Skeletal muscle tissue (tissue), 4 donors: ENCODE results near the gene PDE4D. TPM values are rescaled to one million over a fixed set of nuclear protein-coding genes. Genes with fewer than 3 reads are reported as not detected.

Experiments used
- H3K27ac ChIP-seq: one replicate; pipeline ENCODE4 v1.7.0; 2013; ENCODE audit warnings: mild to moderate bottlenecking, low read depth, low read length, inconsistent platforms
- H3K27me3 ChIP-seq, 3 donors: one replicate each; pipeline ENCODE4 v1.7.0; 2013; ENCODE audit warnings: low read length in 3 of 3; ENCODE audit not compliant: control insufficient read depth in 3 of 3, insufficient read depth in 3 of 3
- H3K36me3 ChIP-seq, 3 donors: one replicate each; pipeline ENCODE4 v1.7.0; 2013; ENCODE audit warnings: low read length in 3 of 3; ENCODE audit not compliant: control insufficient read depth in 3 of 3, insufficient read depth in 3 of 3
- H3K4me1 ChIP-seq, 3 donors: one replicate each; pipeline ENCODE4 v1.7.0; 2013; ENCODE audit warnings: low read length in 3 of 3, mild to moderate bottlenecking in 3 of 3; ENCODE audit not compliant: control insufficient read depth in 3 of 3, insufficient read depth in 3 of 3
- H3K4me3 ChIP-seq, 3 donors: one replicate each; pipeline ENCODE4 v1.7.0; 2013; ENCODE audit warnings: low read length in 3 of 3
- H3K9ac ChIP-seq, 3 donors: one replicate each; pipeline ENCODE4 v1.7.0; 2013; ENCODE audit warnings: low read length in 3 of 3, mild to moderate bottlenecking in 3 of 3, moderate library complexity in 2 of 3, low read depth in 1 of 3
- H3K9me3 ChIP-seq, 3 donors: one replicate each; pipeline ENCODE4 v1.7.0; 2013; ENCODE audit warnings: low read length in 3 of 3; ENCODE audit not compliant: control insufficient read depth in 3 of 3
- total RNA-seq: library from RNA; depleted of rRNA; stranded (reverse); fragments of >200 nt; gene quantifications from one replicate; pipeline ENCODE4 v1.2.3, GENCODE V29; 2014
- donor health status: Osteomylitis.

PDE4D gene
- total RNA-seq, 1 donor from 2014 or later = 59.0 TPM

- Histone ChIP-seq H3K9me3 (no peaks in the 10 kb centered on the region), H3K4me1 (no peaks in the 10 kb centered on the region), H3K27me3 (no peaks in the 10 kb centered on the region), H3K4me3 (no peak overlapping the region), H3K36me3 (no peaks in the 10 kb centered on the region), H3K27ac (no peak overlapping the region), H3K9ac (no peak overlapping the region)
These were observed 155.5 kb downstream of the PDE4D start for GRCh38 chr5:59738024-59738423.

- Histone ChIP-seq H3K9ac (no peak overlapping the region), H3K27me3 (no peaks in the 10 kb centered on the region), H3K4me3 (no peak overlapping the region), H3K27ac (no peak overlapping the region), H3K9me3 (no peaks in the 10 kb centered on the region), H3K36me3 (no peaks in the 10 kb centered on the region), H3K4me1 (no peaks in the 10 kb centered on the region)
These were observed 160.7 kb downstream of the PDE4D start for GRCh38 chr5:59732806-59733205.

- H3K27me3 ChIP-seq = no peaks in the 10 kb centered on the region
- H3K4me1 ChIP-seq = no peaks in the 10 kb centered on the region
- no peak overlapping the region for H3K27ac ChIP-seq
- no peak overlapping the region for H3K4me3 ChIP-seq
- no peak overlapping the region for H3K9ac ChIP-seq
- no peaks in the 10 kb centered on the region for H3K9me3 ChIP-seq
- H3K36me3 ChIP-seq = no peaks in the 10 kb centered on the region
These were observed 161.2 kb downstream of the PDE4D start for GRCh38 chr5:59732301-59732700.

- no peaks in the 10 kb centered on the region for H3K4me1 ChIP-seq
- H3K9ac ChIP-seq = no peak overlapping the region
- H3K4me3 ChIP-seq = no peak overlapping the region
- no peaks in the 10 kb centered on the region for H3K27me3 ChIP-seq
- no peaks in the 10 kb centered on the region for H3K9me3 ChIP-seq
- no peaks in the 10 kb centered on the region for H3K36me3 ChIP-seq
- no peak overlapping the region for H3K27ac ChIP-seq
These were observed 161.7 kb downstream of the PDE4D start for GRCh38 chr5:59731809-59732208.

GRCh38 chr5:59729820-59730219 is 163.7 kb downstream of the PDE4D start:
- no peak overlapping the region for H3K27ac ChIP-seq
- no peaks in the 10 kb centered on the region for H3K4me1 ChIP-seq
- H3K27me3 ChIP-seq = no peaks in the 10 kb centered on the region
- H3K36me3 ChIP-seq = no peaks in the 10 kb centered on the region
- H3K9me3 ChIP-seq = no peaks in the 10 kb centered on the region
- no peak overlapping the region for H3K9ac ChIP-seq
- H3K4me3 ChIP-seq = no peak overlapping the region

- H3K27ac ChIP-seq = no peak overlapping the region
- no peaks in the 10 kb centered on the region for H3K9me3 ChIP-seq
- no peaks in the 10 kb centered on the region for H3K4me1 ChIP-seq
- no peak overlapping the region for H3K9ac ChIP-seq
- H3K36me3 ChIP-seq = no peaks in the 10 kb centered on the region
- no peaks in the 10 kb centered on the region for H3K27me3 ChIP-seq
- no peak overlapping the region for H3K4me3 ChIP-seq
These were observed 164.2 kb downstream of the PDE4D start for GRCh38 chr5:59729357-59729756.

GRCh38 chr5:59728356-59728755 is 165.2 kb downstream of the PDE4D start:
- H3K9ac ChIP-seq = no peak overlapping the region
- no peaks in the 10 kb centered on the region for H3K4me1 ChIP-seq
- H3K36me3 ChIP-seq = no peaks in the 10 kb centered on the region
- no peaks in the 10 kb centered on the region for H3K9me3 ChIP-seq
- H3K27ac ChIP-seq = no peak overlapping the region
- H3K4me3 ChIP-seq = no peak overlapping the region
- no peaks in the 10 kb centered on the region for H3K27me3 ChIP-seq

- no peaks in the 10 kb centered on the region for H3K36me3 ChIP-seq
- no peaks in the 10 kb centered on the region for H3K4me1 ChIP-seq
- H3K27me3 ChIP-seq = no peaks in the 10 kb centered on the region
- H3K9me3 ChIP-seq = no peaks in the 10 kb centered on the region
- H3K9ac ChIP-seq = no peak overlapping the region
- no peak overlapping the region for H3K4me3 ChIP-seq
- H3K27ac ChIP-seq = no peak overlapping the region
These were observed 166.3 kb downstream of the PDE4D start for GRCh38 chr5:59727186-59727585.

GRCh38 chr5:59725392-59725767 is 168.1 kb downstream of the PDE4D start:
- Histone ChIP-seq H3K9me3 (no peaks in the 10 kb centered on the region), H3K4me1 (no peaks in the 10 kb centered on the region), H3K27me3 (no peaks in the 10 kb centered on the region), H3K9ac (no peak overlapping the region), H3K27ac (no peak overlapping the region), H3K4me3 (no peak overlapping the region), H3K36me3 (no peaks in the 10 kb centered on the region)

GRCh38 chr5:59724482-59725391 is 168.8 kb downstream of the PDE4D start:
- H3K27me3 ChIP-seq = no peaks in the 10 kb centered on the region
- H3K36me3 ChIP-seq = no peaks in the 10 kb centered on the region
- H3K9me3 ChIP-seq = no peaks in the 10 kb centered on the region
- H3K4me3 ChIP-seq = no peak overlapping the region
- no peaks in the 10 kb centered on the region for H3K4me1 ChIP-seq
- no peak overlapping the region for H3K9ac ChIP-seq
- no peak overlapping the region for H3K27ac ChIP-seq
